Fibroblast of pulmonary artery (primary cell): ENCODE measurements around the gene HARS1.
"Not testable (repeated sequence)": the region's sequence is repeated elsewhere in the genome, so short reads cannot be mapped to it uniquely, and the experiment has no call there.

ENCODE experiments used
- DNase-seq: peaks from one replicate; pipeline ENCODE4 v3.0.0-alpha.2; 2010; ENCODE audit warnings: low read depth
- H3K4me3 ChIP-seq: replicated peaks from 2 replicates; pipeline ENCODE4 v1.5.1; 2011; ENCODE audit warnings: low read depth, mild to moderate bottlenecking, control low read depth, low read length, moderate library complexity
- CTCF ChIP-seq: IDR thresholded peaks from 2 replicates; pipeline ENCODE4 v1.5.1; 2011; ENCODE audit warnings: mild to moderate bottlenecking, control low read depth, low read length, inconsistent platforms; ENCODE audit errors: missing control alignments

Gene HARS1

GRCh38 chr5:140664030-140664358 is 27.2 kb downstream of the HARS1 start:
- DNase-seq: no peak
- no peak for TF ChIP-seq CTCF
- H3K4me3 ChIP-seq: peak overlapping the region; percentile 98

GRCh38 chr5:140660371-140660770 is 30.8 kb downstream of the HARS1 start:
- not testable (repeated sequence) for DNase-seq, H3K4me3 ChIP-seq

- no peak for TF ChIP-seq CTCF
- DNase-seq: no peak
- H3K4me3 ChIP-seq: no peak overlapping the region
Measured at GRCh38 chr5:140658870-140659269, 32.3 kb downstream of the HARS1 start.

- H3K4me3 ChIP-seq: peak overlapping the region; percentile 92
- no peak for TF ChIP-seq CTCF
- DNase-seq: no peak
Measured at GRCh38 chr5:140647042-140647419, 44.1 kb downstream of the HARS1 start.

DNA sequence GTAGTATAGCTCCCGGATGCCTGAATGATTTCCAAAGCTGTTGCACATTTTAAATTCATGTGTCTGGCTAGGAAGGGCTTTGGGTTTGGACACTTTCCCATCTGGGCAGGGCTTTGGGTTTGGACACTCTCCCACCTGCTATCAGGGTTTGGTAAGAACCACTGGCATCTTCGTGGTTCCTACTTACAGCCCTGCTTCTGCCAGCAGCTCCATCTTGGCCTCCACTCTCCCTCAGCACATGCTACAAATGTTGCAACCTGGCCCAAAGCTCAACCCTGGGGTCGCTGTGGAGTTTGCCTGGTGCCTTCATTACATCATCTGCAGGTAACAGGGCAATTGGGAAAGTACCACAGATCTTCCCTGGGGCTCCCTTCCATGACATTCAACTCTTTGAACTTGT is 48.5 kb downstream of the HARS1 start:
- TF ChIP-seq CTCF: no peak
- H3K4me3 ChIP-seq: no peak overlapping the region
- DNase-seq: peak; percentile 56

DNA sequence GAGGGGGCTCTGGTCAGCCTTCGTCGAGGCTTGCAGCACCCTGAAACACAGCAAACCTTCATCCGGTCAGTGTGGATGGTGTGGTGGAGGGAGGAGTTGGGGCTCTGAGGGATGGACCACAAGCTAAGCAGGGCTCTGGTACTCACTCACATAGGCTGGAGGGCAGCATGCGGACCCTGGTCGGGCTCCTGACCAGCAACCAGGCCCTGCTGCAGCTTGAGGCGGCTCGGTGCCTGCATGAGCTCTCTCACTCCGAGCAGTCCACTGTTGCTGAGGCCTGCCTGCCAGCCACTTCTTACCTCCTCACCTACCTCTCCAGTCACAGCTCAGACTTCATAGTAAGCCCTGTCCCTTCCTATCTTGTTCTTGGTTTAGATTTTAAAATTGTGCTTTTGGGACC is 49.5 kb downstream of the HARS1 start:
- no peak for TF ChIP-seq CTCF
- no peak overlapping the region for H3K4me3 ChIP-seq
- DNase-seq: no peak

GRCh38 chr5:140639148-140639981 is 51.8 kb downstream of the HARS1 start, which contains the start of gene TMCO6:
Gene TMCO6 (plus strand): TSS chr5:140639451. CDS start chr5:140639528, 77 bp downstream.
- DNase-seq: peak; percentile 96
- H3K4me3 ChIP-seq: peak within 1 kb of the TSS; percentile 66
- peak; percentile 52 for TF ChIP-seq CTCF

- H3K4me3 ChIP-seq: peak overlapping the region; percentile 66
Measured at GRCh38 chr5:140638898-140639147, 52.3 kb downstream of the HARS1 start.

More at GRCh38 chr5:140638898-140639147, 52.3 kb downstream of the HARS1 start:
- not testable (repeated sequence) for DNase-seq
